Nucleus accumbens (tissue), 56 donors: Measurements from ENCODE around the gene ZNF48.

Experiments used
- DNase-seq, 56 donors: peaks; one replicate each; lab custom pipeline; 2025; lab: John Stamatoyannopoulos, UW

Gene ZNF48

DNA sequence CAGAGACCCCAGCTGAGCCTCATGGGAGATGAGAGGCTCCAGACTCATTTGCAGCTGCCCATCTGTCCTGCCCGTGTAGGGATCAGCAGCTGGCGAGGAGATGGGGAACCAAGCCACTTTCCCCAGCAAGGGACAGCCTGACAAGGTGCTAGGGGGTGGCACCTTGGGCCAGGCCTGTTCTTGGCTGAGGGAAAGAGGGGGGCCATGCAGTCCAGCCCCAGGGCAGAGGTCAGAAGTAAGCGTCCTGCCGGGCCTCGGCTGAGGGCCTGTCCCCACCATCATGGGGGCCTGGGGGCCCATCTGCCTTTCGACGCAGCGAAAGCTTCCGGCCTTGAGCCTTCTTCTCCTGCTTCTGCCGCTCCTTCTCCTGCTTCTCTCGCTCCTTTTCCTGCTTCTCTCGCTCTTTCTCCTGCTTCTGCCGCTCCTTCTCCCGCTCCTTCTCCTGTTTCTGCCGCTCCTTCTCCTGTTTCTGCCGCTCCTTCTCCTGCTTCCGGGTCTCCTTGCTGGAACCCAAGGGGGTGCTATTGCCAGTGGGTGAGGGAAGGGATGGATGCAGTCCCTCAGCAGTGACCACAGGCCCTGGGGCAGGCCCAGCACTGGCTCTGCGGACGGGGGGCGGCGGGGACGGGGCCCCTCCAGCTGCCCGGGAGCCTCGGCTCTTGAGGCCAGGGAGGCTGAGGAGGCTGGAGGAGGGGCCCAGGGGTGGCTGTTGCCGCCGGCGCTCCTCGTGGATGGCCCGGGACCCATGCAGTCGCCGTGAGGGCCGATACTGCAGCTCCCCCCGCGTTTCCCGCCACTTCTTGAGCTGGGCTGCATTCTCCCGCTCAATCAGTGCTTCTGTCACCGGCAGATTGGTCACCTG lies 37.3 kb upstream of the ZNF48 start:
- no peak for DNase-seq

DNA sequence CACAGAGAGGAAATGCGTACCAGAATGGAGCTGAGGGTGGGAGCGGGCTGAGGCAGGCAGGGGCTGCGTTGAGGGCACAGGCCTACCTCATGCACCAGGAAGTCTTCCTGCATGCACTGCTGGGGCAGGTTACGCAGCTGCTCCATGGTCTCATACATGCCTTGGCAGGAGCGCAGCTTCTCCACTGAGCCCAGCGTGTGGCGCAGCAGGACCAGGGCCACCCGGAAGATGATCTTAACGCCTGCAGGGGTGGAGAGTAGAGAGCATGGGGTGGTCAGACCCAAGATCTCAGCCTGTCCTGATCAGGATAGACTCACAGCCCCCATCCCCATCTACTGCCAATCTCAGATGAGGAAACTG lies 36.7 kb upstream of the ZNF48 start:
- DNase-seq: no peak

DNA sequence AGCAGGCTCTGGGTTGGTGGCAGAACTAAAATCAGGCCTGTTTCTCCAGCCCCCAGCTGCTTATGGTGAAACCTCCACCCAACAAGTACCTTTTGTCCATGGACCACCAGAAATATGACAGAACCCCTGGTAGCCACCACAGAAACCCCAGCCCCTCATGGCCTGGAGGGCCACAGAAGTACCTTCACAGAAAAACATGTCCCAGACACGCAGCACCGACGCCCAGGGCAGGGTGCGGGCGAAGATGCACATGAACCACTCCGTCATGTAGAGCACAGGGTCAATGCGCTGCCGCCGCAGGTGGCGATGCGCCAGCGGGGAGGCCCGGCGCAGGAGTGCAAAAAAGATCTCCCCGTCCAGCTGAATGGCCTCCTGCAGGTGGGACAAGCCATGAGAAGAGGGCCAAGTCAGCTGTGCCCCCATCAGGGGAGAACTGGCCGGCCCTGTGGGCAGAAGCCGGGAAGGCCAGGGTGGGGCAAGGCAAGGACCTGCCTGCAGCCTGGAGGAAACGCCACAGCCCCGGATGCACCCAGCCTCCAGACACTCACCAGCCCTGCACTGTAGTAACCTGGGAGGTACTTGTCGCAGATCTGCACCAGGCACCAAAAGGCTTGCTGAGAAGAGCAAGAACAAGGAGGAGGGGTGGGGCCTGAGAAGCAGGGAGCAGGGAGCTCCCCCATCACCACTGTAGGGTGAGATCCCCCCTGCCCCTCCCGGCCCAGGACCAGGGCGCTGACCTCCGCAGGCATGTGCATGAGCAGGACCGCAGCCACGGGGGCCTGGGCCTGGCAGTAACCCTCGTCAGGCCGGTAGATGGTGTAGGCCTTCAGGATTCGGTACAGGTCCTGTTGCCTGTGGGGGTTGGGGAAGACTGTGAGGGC lies 36.0 kb upstream of the ZNF48 start:
- no peak for DNase-seq

DNA sequence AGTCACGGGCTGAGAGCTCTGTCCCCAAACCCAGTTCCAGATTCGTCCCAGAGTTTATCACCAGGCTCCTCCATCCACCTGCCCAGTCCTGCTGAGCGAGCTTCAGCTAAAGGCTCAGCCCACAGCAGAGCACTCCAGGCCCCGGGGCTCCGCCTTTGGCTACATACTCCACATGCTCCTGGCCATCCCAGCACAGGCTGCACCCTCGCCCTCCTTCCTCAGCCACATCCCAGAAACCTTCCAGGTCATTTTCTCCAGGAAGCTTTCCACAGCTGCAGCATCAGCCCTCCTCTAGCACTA lies 35.4 kb upstream of the ZNF48 start:
- DNase-seq: no peak

DNA sequence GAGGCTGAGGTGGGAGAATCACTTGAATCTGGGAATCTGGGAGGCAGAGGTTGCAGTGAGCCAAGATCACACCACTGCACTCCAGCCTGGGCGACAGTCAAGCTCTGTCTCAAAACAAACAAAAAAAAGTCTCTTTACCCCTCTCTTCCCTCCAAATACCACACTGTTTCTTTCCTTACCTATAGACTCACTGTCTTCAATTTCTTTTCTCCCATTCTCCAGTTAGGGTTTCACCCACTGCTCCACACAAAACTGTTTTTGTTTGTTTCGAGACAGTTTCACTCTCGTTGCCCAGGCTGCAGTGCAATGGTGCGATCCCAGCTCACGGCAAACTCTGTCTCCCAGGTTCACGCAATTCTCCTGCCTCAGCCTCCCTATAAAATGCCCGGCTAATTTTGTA lies 34.0 kb upstream of the ZNF48 start:
- no peak for DNase-seq

DNA sequence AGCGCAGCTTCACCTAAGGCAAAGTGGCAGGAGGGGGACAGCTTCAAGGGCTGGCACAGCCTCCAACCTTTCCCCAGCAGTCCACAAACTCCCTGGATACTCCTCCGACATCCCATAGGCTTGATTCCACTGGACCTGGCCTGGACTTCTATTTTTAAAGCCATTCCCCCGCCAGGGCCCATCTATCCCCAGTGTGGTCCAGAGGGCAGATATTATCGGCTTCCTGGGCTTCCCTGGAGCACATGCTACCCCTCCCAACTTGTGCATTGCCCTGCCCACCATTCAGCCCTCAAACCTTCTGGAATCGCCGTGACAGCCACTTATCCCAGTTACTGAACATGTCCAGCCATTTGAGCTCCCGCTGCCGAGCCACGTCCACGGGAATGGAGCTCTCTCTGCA lies 30.0 kb upstream of the ZNF48 start:
- no peak for DNase-seq

DNA sequence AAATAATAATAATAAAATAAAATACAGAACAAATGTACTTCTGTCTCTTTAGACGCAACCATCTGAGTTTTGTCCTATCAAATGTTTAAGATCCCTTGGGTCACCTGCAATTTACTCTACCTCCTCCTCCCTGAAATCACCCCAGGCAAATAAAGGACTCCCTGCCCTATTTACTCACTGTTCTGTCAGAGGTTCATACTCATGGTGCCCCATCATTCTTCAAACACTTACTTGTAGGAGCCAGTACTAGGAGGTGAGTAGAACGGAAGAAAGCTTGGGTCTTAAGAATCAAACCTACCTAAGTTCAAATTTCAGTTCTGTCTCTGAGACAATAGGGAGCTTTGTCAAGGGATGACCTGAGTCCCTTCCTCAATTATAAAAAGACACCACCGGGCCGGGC lies 28.7 kb upstream of the ZNF48 start:
- no peak for DNase-seq

DNA sequence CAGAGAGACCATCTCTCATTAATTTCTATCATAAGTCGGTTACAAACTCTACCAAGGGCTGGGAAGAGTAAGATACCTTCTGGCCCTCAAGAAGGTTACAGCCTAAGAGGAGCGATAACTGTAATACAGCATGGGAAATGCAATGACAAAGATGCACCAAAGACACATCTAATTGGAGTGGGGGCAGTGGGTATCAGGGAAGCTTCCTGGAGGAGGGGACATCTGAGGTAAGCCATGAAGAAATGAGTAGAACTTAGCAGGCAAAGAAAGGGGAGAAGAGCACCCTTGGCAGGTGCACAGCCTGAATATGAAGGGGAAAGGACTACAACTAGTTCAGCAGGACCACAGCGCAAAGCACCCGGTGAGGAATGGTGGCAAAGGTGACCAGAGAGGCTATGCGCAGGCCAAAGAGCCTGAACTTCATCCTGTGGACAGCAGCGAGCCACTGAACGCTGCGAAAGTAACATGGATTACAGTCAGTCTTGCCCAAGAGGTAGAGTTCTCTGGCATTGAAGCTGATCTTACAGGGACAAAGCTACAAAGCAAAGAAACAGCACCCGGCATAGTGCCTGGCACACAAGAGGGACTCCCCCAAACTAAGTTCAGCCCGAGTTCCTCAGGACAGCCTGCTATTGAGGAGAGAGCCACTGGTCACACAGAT lies 27.7 kb upstream of the ZNF48 start:
- no peak for DNase-seq

DNA sequence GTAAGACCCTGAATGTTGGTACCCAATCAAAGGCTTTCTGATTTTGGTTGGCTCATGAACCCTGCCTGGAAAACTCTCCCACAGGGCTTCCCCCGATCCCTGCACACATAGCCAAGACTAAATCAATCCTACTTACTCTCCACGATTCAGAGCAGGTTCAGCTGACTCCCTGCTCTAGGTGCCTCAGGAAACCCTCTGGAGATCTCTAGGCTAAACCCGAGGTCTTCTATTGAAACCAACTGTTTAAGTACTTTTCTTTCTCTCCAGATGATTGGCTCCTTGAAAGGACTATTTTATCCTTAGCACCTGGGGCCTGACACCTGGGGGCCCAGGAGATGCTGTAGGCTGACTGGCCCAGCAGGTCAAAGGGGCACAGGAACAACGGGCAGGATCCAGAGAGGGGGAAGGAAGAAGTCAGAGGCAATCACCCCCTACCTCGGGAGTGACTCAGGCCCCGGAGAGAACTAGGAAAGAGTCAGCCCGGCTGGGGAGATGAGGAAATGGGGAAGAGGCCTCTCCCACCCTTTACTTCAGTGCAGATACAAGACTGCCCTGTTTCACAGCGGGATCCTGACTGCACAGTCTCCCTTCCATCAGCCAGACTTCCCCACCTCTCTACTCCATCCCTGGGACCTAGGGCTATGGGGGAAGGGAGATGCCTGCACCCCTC lies 27.0 kb upstream of the ZNF48 start:
- DNase-seq: no peak

DNA sequence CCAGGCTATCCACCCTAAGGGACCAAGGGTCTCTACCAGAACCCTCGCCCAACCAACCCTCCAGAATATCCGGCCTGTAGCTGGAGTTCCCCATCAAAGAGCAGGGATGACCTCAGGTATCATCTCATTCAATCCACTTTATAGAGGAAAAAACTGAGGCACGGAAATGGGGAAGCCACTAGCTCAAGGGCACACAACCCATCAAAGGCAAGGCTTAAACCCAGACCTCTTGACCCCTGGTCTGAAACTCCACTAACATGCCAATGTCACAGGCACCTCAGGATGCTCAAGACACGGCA lies 26.5 kb upstream of the ZNF48 start:
- DNase-seq: no peak

DNA sequence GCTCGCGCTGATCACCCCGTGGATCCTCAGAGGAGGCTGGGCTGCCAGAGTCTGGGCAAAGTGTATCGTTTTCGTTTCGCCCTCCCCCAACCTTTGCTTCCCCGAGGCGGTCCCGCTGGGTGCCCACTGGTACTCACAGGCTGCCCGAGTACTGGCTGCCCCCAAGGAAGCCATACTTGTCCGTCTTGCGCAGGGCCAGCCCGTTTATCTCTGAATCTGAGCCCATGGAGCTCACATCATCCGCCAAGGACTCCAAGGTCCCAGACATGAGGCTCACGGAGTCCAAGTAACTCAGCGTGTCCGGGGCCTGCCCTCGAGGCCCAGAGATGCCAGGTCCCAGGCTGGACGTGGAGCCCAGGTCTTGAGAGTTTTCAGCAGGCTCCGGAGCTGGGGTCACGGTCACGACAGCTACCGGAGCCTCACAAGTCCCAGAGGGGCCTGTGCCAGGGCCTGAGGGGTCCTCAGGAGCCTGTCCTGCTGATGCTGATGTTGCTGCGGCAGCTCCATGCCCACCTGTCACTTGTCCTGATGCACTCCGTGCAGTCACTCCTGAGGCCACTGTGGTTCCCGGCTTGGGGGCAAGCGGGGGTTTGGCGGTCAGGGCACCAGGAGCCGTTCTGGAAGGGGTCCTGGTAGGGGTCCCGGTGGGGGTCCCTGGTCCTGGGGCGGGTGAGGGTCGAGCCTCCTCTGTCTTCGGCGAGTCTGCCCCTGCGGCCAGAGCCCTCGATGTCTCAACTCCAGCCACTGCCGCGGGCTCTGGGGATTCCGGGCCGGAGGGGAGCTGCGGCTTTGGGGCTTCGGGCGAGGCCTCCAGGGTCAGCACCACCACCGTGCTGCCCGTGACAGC lies 25.9 kb upstream of the ZNF48 start:
- peak in 3 of 56 donors; percentile 13 to 40 (median 29) for DNase-seq

DNA sequence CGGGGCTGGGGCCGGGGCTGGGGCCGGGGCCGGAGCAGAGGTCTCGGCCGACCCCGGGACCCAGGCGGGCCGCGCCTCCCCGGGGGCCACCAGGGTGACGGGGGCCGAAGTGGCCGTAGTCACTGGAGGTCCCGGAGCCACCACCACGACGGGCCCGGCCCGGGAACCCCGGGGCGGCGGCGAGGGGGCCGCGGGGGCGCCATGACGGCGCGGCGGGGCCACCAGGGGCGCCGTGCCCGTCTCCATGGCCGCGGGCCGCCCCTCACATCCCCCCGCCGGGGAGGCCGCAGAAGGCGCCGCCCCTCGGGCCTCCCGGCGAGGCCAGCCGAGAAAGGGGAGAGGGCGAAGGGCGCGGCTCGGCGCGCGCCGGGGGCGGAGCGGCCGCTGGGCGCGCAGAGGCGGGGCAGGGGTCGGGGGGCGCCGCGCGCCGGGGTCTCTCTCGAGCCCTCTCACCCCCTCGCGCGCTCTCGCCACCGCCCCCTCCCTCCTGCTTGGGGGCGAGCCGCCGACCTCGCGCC lies 25.2 kb upstream of the ZNF48 start:
- no peak for DNase-seq

DNA sequence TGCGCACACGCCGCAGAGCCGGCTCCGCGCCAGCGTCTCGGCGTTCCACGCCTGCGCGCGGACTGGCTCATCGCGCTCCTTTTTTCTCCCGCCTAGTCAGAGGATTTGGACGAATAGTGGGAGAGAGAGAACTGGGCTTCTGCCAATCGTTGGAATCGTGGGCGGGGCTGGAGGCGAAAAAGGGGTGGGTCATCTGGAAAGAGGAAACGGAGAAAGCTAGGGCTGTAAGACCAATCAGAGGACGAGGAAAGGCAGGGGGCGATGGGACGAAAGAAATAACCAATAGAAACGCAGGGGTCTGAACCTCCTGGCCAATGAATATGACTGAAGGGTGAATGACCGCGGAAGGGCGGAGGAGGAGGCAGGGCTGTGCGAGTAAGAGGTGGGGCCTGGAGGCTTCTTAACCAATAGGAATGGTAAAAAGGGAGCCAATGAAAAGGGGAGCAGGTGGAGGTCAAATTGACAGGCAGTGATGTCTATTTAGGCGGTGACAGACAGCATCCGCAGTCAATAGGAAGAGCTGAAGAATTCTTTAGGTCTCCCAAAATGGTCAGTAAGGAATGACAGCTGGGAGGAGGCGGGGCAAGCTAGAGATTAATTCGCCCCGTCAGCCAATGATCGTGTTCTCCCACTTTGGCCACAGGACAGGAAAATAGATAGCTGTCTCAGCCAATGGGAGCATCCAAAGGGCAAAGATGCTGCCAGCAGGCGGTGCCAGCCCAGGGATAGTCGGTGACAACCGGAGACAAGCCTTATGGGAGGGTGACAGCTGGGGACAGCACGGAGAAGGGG lies 24.6 kb upstream of the ZNF48 start, which contains the start of gene TBC1D10B:
TBC1D10B (minus strand) TSS at position 39 of the 792 bp plus-strand sequence. CDS start 311 bp downstream, outside the sequence.
- DNase-seq: peak; percentile 86 to 100 (median 100)

DNA sequence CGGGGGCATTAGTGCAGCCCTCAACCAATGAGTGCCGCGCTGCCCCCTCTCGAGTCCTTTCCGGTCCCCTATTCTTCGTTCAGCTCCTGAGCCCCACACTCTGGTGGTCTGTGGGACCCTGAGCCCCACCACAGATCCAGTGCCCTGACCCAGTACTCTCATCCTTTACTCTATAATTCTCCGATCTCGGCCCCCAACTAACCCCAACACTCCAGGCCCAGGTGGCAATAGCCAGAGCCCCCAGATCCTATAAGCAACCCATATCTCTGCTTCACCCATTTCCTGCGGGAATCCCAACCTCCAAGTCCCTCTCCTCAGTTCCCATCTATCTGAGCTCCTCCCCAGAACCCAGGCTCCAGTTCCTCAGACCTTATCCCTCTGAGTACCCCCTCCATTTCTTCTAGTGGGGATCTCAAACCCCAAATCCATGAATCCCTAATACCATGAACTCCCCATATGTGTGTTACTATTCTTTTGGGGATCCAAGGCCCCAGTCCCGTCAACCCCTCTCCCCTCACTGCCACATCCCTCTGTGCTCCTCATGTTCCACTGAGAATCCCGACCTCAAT lies 23.9 kb upstream of the ZNF48 start:
- no peak for DNase-seq

DNA sequence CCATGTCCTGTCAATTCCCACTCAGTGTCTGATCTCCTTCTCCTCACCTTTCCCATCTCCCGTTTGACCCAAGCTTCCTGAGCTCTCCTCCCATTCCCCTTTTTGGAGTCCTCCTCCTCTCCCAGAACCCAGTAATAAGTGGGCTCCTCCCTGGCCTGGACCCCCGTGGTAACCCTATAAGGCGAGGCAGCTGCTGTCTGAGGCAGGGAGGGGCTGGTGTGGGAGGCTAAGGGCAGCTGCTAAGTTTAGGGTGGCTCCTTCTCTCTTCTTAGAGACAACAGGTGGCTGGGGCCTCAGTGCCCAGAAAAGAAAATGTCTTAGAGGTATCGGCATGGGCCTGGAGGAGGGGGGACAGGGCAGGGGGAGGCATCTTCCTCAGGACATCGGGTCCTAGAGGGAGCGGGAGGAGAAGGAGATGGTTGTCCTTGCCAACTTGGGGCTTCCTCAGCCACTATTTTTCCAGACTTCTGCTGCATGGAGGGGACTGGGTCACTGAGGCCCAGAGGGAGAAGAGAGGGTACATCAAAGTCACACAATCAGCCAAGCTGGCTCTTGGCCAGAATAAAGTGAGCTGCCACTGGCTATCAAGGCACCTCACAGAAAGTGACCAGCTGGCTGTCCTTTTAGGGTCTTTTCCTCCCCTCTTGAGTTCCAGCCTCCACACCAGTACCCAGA lies 23.0 kb upstream of the ZNF48 start:
- peak in 1 of 56 donors; percentile 36 for DNase-seq

DNA sequence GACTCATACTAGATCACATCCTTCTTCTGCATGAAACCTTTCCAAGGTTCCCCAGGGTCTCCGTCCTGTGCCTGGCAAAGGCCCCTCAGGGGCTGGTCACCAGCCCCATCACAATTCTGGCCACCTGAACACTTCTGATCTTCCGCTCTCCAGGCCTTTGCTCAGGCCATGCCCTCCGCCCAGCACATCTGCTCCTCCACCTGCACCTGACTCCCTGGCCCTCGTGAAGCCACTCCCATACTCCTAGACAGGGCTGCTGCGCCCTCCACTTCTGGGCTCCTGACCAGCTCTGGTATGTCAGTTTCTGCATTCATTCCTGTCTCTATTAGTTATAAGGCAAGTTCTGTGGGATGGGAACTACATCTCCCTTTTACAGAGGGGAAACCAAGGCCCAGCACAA lies 22.5 kb upstream of the ZNF48 start:
- no peak for DNase-seq

DNA sequence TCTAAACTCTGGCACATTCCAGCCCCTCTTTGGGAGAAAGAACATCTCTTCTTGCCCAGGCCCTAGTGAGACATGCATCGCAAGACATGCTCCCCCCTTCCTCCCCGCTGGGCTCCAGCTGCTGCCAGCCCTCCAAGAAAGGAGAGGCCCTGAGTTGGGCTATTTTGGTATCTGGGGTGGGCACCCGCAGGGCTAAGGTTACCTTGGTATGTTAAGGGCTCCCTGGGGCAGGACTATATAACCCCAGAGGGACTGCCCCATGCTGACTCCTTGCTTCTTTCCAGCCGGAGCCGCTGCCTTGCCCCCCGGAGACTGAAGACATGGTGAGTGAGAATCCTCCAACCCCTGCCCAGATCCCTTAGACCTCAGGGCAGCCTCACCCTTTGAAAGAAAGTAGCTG lies 20.7 kb upstream of the ZNF48 start, which contains the start of gene MYL11:
MYL11 (plus strand) TSS at position 265 of the 400 bp plus-strand sequence; CDS start at position 321, 56 bp downstream.
- no peak for DNase-seq

DNA sequence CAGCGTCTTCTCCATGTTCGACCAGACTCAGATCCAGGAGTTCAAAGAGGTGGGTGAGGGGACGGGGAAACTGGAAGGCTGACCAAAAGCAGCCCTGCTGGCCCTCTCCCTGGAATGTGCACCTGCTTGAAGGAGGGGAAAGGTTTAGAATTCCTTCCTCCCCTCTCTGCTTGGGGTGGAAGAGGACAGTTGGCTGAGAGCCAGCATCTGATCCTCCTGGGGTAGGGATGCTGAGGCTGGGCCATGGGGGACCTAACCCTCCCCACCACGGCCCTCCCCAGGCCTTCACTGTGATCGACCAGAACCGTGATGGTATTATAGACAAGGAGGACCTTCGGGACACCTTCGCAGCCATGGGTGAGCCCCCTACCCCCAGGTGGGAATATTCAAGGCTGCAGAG lies 19.4 kb upstream of the ZNF48 start:
- DNase-seq: no peak
